Astrocyte (in vitro differentiated cells and primary cell): Measurements from ENCODE around the gene TMEM87B.

Source experiments
- CTCF ChIP-seq: IDR thresholded peaks from 2 replicates; pipeline ENCODE4 v1.5.1; 2011; ENCODE audit warnings: low read depth, mild to moderate bottlenecking, inconsistent platforms, low read length, moderate library complexity; ENCODE audit not compliant: insufficient read depth
- EZH2 ChIP-seq: IDR thresholded peaks from 2 replicates; pipeline ENCODE4 v1.6.1; 2012; ENCODE audit warnings: mild to moderate bottlenecking, low read length, inconsistent platforms; ENCODE audit not compliant: insufficient read depth

GRCh38 chr2:112095681-112096080 lies 40.6 kb downstream of the TMEM87B start:
- TF ChIP-seq CTCF (no peak), EZH2 (no peak)
